ENCODE results near the gene DROSHA.

GRCh38 chr5:31362931-31363568 is 168.8 kb downstream of the DROSHA start:
- no peak for TF ChIP-seq EZH2 (IDR thresholded peaks at IDR 0.05)
- no peak for TF ChIP-seq POLR2AphosphoS5 (IDR thresholded peaks at IDR 0.05; ENCODE audit: low read depth, low read length)
- TF ChIP-seq CTCF (IDR thresholded peaks at IDR 0.05 in 2 of 3, conservative IDR thresholded peaks at IDR 0.05 in 1 of 3; ENCODE audit: borderline replicate concordance in 1 of 3, insufficient read depth in 1 of 3, low read depth in 2 of 3, low read length in 2 of 3): no peak
- no peak for TF ChIP-seq POLR2A (IDR thresholded peaks at IDR 0.05; ENCODE audit: borderline replicate concordance, extremely low read depth, insufficient read depth, insufficient read length)
- no peak for TF ChIP-seq SIN3A (IDR thresholded peaks at IDR 0.05; ENCODE audit: low read depth)
- TF ChIP-seq CEBPB (IDR thresholded peaks at IDR 0.05; ENCODE audit: low read depth): no peak
- TF ChIP-seq EZH2phosphoT487 (IDR thresholded peaks at IDR 0.05; ENCODE audit: borderline replicate concordance): no peak
- TF ChIP-seq, protein P1, sequence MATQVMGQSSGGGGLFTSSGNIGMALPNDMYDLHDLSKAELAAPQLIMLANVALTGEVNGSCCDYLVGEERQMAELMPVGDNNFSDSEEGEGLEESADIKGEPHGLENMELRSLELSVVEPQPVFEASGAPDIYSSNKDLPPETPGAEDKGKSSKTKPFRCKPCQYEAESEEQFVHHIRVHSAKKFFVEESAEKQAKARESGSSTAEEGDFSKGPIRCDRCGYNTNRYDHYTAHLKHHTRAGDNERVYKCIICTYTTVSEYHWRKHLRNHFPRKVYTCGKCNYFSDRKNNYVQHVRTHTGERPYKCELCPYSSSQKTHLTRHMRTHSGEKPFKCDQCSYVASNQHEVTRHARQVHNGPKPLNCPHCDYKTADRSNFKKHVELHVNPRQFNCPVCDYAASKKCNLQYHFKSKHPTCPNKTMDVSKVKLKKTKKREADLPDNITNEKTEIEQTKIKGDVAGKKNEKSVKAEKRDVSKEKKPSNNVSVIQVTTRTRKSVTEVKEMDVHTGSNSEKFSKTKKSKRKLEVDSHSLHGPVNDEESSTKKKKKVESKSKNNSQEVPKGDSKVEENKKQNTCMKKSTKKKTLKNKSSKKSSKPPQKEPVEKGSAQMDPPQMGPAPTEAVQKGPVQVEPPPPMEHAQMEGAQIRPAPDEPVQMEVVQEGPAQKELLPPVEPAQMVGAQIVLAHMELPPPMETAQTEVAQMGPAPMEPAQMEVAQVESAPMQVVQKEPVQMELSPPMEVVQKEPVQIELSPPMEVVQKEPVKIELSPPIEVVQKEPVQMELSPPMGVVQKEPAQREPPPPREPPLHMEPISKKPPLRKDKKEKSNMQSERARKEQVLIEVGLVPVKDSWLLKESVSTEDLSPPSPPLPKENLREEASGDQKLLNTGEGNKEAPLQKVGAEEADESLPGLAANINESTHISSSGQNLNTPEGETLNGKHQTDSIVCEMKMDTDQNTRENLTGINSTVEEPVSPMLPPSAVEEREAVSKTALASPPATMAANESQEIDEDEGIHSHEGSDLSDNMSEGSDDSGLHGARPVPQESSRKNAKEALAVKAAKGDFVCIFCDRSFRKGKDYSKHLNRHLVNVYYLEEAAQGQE (IDR thresholded peaks at IDR 0.05; ENCODE audit: low read depth): no peak
- no peak for TF ChIP-seq ZBTB33 (IDR thresholded peaks at IDR 0.05; ENCODE audit: extremely low read depth, insufficient replicate concordance, low read length)
